GM18499 (cell line): ENCODE data around the gene PCYT2.

Experiments used
- ATAC-seq: cut with Tn5 transposase; IDR thresholded peaks from one replicate; pipeline ENCODE4 v1.9.1; 2021; ENCODE audit warnings: moderate number of reproducible peaks; ENCODE audit not compliant: insufficient read depth, unreplicated experiment

The PCYT2 gene

GRCh38 chr17:81914103-81914850 is 3.1 kb upstream of the PCYT2 start:
- no peak for ATAC-seq

GRCh38 chr17:81913394-81914102 is 2.3 kb upstream of the PCYT2 start:
- ATAC-seq: no peak

- ATAC-seq: no peak
Measured at GRCh38 chr17:81912441-81913309, 1.5 kb upstream of the PCYT2 start.

GRCh38 chr17:81911969-81912368 is 770 bp upstream of the PCYT2 start:
- ATAC-seq: no peak

- no peak for ATAC-seq
Measured at GRCh38 chr17:81910840-81911276, 341 bp downstream of the PCYT2 start.

DNA sequence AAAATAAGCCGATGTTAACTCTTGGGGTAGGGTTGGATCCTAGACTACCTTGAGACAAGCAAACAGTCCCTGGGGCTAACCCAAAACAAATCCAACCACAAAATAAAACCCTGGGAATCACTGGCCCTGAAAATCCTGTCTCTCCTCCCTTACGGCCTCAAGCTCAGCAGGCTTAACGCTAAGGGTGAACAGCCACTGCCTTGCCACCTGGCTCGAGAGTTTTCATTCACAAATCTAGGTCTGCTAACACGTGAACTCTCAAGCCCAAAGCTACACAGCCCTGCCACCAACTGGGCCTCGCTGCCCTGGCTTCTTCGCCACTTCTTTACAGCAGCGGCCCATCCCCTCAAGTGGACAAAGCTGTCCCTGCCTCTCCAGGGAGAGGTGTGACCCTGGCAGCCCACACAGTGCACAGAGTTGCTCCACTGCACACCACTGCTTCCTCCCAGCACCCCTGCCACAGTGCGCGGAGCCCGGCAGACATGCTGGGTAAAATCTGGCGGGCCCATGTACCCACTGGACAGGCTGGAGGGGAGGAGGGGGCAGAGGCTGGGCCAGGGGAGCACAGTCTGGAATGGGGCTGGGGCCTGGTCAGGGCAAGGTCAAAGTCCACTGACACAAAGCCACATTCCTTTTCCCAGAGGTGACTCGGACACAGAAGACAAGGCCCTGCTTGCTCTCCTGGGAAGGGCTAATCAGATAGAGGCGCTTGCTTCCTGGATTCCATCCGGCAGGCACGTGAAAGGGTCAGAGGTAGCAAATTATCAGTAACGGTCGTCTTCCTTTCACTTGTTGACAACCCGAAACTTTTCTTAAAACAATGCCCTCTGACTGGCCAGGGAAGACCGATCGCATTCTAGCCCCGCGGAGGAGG is 996 bp downstream of the PCYT2 start:
- no peak for ATAC-seq

DNA sequence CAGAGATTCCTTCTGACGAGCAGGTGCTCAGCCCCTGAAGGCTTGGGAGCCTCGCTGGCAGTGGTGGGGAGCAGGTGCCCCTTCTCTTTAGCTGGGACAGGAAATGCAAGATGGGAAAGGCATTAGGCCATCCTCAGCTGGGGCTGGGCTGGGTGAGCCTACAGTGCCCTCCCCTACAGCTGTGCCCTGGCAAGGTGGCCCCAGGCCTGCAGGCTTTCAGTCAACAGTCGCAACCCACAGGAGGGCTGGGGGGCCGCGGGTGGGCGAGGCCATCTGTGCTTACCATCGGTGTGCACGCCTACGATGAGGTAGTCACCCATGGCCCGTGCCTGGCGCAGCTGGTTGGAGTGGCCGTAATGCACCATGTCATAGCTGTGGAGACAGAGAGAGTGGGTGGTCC is 2.0 kb downstream of the PCYT2 start:
- no peak for ATAC-seq

GRCh38 chr17:81908793-81909192 is 2.4 kb downstream of the PCYT2 start:
- no peak for ATAC-seq

- ATAC-seq: no peak
Measured at GRCh38 chr17:81907219-81908145, 3.7 kb downstream of the PCYT2 start.

- ATAC-seq: no peak
Measured at GRCh38 chr17:81906476-81907218, 4.6 kb downstream of the PCYT2 start.

- ATAC-seq: no peak
Measured at GRCh38 chr17:81905993-81906392, 5.2 kb downstream of the PCYT2 start.

GRCh38 chr17:81905424-81905875 is 5.7 kb downstream of the PCYT2 start:
- ATAC-seq: no peak

- ATAC-seq: no peak
Measured at GRCh38 chr17:81904600-81905423, 6.4 kb downstream of the PCYT2 start.

DNA sequence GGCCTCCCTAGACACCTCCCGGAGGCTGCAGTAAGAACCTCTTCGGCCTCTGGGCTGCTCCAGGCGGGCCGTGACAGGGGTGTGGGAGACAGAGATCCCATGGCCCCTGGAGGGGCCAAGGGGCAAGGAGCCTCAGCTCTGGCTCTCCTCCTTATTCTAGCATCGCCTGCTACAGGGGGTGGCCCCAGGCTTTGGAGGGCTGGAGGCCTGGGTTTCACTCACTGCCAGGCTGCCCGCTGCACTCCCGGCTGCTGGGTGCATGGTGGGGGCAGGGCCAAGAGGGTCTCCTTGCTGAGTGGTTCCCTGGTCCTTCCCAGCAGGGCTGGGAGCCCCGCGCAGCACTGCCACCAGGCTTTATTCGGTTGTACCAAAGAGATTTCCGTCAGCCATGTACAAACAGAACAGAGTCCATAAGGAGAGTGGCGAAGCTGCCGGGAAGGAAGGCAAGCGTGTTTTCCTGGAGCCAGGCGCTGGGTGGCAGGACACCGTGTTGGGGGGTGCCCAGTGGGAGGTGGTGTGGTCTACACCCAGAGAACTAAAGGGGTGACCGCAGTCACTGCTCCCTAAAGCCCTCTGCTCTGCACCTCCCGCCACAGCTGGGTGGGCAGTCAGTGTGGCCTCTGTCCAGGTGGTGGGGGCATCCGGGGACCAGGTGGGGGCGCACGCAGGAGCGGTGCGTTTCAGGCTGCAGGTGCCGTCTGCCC is 7.2 kb downstream of the PCYT2 start:
- no peak for ATAC-seq

DNA sequence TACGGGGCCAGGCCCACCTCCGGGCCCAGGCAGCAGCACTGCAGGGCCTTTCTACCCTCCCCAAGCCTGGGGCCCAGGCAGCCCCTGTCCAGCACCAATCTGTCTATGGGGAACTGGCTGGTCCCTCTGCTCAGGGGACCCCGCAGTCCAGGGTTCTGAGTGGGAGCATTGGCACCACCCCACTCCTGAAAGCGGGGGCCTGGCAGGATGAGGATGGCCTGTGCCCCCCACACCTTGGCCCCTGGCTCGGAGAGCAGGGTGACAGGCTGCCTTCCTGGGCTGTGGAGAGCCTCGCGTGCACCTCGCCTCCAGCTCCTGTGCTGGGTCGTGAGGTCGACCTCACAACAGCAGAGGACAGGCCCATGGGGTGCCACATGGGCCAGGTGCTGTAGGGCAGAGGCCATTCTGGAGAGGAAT is 7.8 kb downstream of the PCYT2 start:
- no peak for ATAC-seq

- no peak for ATAC-seq
Measured at GRCh38 chr17:81902653-81903414, 8.4 kb downstream of the PCYT2 start.
